Fibroblast of upper back skin (primary cell): ENCODE measurements around the gene TRIM42.
A peak's percentile ranks its signal among the peaks of the same experiment; 100 is the strongest.

Experiments
- DNase-seq: peaks from one replicate; pipeline ENCODE4 v3.0.0-alpha.2; 2013

The TRIM42 gene

DNA sequence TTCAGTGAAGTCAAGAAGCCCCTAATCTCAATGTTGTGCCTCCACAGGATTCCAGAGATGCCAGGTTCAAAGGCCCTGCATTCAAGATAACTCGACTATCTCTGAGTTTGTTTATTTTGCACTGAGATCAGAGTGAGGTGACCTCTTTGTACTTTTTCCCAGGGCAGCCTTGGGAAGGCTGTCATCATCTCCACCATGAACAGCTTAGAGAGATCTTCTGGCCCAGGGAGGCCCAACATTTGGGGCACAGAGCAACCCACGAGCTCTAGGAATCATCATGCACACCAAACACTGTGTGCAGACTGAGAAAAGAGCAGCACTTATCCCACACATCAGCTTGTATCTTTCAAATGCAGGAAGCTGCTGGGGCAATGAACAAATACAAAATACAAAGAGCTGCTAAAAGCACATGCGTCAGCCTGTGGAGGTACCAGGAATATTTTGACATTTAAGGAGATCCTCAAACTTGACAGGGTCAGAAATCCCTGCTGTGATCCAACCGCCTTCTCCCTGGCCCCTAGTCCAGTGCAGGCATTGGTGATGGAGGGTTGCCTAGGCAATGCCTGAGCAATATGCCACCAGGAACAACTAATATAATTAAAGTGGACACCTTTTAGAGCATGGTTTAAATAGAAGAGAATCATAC lies 33.6 kb downstream of the TRIM42 start:
- DNase-seq: no peak

DNA sequence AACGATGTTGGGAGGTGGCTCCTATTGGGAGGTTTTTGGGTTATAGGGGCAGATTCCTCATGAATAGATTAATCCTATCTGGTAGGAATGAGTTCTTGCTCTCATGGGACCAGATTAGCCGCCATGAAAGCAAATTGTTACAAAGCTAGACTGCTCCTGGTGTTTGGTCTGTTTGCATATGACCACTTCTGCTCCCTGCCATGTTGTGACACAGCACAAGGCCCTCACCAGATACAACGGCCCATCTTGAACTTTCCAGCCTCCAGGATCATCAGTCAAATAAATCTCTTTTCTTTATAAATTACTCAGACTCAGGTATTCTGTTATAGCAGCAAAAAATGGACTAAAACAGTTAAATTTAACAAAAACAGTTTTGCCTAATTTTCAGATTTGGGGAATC lies 34.4 kb downstream of the TRIM42 start:
- DNase-seq: no peak

DNA sequence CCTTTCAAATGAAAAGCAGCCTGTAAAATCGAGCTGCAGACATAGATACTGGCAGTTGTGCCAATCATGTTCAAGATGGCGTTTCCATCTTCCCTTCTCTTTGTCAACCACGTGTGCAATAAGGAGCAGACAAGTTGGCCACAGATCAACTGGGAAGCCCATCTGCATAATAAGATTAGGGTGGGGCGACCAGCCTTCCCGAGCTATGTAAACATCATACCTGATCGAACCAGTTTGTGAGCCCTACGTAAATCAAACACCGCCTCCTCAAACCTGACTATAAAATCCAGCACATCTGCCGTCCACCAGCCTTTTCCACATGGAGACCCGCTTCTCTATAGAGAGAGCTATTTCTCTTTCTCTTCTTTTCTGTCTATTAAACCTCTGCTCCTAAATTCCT lies 37.2 kb downstream of the TRIM42 start:
- no peak for DNase-seq

DNA sequence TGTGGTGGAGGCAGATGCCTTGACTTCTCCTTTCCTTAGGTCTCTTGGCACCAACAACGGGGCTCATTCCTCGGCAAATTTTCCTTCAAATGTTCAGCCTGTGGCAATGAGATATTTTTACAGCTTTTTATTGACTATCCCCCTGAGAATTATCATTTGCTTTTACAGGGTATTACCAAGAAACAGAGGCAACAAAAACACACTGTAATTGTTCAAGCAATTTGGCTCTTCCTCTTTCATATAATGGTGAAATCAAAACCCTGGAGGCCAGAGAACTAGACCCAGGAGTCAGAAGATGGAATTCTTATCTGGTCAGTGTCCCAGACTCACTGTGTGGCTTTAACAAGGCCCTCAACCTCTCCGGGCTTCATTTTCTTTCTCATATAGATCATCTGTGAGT lies 40.1 kb downstream of the TRIM42 start:
- DNase-seq: no peak

DNA sequence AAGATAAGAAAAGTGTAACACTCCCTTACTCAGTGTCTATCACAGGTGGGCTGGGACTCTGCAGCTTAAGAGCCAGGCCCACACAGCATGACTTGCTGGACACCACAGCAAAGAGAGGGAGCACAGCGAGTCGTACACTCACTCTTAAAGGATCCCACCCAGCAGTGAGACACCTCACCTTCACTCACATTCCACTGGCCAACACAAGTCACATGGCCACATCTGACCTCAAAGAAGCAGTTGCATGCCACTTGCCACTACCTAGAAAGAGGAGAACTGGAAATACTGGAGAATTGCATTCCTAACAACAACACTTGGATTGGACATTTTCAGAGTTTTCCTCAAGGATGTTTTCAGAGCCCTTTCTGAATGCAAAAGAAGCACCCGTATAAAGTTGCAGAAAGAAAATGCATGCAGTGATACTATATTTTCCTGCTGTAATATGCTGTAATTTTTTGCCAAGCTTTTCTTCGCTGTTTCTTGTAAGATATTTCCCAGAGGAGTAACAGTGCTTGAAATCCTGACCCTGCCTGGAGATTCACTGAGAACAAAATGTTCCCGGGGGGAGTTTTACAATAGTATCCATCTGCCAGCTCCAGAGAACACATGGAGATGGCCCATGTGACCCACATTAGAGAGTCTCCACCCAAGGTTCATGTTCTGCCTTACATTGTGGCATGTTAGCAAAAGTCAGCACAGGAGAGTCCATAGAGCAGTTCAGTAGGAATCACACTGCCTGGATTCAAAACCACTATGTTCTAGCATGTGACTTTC lies 42.2 kb downstream of the TRIM42 start:
- no peak for DNase-seq

DNA sequence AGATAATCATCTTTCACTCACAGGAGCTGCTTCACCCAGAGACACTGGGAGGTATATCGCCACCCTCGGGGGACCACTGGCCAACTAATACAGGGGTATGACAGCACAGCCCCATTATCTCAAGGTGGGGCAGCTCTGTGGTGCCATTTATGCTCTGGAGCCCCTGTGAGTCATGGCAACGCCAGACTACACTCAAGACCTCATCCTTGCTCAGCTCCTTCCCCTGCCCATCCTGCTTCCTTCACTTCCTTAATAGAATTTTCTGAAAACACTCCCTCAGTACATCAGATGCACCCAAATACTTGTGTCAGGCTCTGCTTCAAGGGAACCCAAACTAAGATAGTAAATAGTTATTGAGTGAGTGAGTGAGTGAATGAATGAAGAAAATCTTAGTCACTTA lies 45.7 kb downstream of the TRIM42 start:
- DNase-seq: no peak

DNA sequence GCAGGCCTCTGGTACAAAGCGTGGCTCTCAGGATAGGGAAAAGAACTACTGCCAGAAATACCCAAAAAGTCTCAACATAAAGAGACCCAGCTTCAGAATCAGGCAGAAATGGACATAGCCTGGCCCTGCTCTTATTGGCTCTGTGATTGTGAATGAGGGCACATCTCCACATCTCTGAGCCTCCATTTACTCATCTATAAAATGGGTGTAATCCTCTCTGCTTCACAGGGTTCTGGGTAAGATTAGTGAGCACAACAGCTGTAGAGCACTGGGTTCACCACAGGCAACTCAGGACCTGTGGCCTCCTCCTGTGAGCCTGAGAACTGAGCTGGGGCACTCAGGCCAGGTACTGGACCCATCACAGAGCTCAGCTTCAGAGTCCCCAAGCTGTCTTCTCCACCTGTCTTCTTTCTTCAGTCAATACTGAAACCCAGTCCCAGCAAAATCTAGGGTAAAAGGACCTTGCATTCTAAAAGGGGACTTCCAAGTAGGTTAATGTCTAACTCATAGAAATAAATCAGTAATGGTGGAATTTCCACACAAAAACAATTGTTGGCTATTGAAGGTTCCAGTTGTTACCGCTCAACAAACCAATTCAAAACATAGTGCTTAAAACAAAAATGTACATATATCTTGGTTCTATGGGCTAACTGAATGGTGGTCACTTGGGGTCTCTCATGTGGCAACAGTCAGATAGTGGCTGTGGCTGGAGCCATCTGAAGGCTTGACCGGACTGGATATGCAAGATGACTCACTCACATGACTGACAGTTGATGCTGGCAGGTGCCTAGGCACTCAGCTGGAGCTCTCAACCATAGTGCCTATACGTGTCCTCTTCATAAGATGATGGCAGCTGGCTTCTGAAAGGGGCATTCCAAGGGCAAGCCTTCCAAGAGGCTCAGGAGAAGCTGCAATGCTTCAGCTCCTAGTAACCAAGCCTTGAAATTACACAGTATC lies 47.3 kb downstream of the TRIM42 start:
- no peak for DNase-seq

DNA sequence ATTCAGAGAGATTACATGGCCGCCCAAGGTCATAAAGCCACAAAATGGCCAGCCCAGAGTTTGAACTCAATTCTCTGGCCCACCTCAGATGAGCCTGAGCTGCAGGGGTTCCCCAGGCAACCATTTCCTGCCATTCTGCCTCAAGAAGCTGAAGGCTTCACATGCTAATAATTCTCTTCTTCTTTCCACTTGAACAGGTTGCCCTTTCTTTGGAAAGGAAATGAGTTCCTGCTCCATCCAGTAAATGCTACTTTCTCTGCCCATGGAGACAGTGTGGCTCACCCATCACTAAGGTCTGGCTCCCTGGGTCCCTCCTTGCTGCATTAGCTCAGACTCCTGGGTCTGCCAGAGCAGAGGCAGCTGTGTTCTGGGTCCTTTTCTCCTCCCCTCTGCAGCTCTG lies 48.2 kb downstream of the TRIM42 start:
- DNase-seq: no peak

DNA sequence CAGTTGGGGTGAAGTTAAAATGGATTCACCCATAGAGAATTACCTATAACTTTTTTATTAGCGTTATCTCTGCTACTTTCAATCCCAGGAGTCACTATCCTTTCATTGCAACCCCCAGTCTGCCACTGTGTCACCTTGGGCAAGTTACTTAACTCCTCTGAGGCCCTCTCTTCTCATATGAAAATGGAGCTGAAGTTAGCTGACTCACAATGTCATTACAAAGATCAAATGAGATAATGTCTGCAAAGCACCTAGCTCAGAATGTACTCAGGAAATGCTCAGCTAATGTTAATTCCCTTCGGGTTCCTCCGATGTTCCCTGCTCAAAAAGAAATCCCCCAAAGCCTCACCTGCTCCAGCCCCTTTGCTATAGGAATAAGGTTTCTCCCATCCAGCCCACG lies 50.0 kb downstream of the TRIM42 start:
- DNase-seq: no peak

DNA sequence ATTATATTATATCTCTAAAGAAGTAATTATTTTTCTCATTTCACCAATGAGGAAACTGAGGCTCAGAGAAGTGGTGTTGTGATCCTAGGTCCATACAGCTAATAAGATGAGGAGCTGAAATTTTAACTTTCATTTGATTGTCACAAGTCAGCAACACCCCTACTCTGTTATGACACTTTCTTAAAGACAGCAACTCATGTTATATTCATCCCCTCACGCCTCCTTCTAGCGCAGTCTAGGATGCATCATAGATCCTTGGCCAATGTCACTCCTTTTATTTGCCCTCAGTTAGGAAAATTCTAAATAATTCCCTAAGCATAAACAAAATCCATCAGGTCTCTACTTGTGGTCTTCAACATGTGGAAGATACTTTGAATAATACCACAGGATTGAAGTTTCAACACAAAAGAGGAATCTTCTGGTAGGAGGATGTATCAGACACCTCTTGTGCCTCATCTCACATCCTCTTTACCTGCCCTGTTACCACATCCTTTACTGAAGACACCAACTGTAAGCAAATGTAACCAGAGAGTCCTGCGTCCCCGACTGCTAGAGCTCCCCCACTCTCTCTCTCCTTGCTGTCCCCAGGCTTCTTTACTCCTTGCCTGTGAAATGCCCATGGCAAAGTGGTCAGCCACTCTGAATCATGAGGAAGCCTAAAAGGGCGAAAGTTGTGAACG lies 53.7 kb downstream of the TRIM42 start:
- DNase-seq: no peak

DNA sequence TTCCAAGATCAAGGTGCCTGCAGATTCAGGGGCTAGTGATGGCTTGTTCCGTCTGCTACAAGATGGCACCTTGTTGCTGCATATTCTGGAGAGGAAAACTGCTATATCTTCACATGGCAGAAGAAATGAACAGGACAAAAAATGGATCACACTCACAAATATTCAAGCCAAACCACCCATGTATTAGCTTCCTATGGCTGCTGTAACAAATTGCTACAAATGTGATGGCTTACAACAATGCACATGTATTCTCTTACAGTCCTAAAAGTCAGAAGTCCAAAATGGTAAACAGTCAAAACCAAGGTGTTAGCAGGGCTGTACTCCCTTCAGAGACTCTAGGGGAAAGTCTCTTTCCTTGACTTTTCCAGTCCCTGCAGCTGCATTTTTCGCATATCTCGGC lies 55.8 kb downstream of the TRIM42 start:
- no peak for DNase-seq

DNA sequence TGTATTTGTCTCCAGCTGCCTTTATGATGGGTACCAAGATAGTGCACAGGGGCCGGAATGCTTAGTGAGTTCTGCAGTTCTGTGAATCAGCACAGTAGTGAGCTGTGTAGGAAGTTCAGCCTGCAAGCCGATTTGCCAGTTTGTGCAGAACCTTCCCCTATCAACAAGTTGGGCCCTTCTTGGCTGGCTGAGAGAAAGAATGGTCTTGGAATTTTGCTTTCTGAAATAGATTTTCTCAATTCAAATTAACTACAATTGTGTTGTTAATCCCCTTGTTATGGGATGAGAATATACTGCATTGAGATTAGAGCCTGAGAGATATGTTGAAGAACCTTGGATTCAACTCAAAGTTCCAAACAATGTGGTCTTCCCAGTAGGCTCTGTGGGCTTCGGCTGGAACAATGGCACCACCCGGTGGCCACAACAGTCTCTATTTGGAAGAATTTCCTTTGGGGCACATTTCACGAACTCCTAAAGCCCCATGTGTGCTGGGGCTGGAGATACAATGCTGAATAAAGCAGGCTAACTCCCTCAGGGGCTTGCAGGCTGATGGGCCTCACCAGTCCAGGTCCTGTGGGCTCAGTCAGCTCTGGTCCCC lies 59.1 kb downstream of the TRIM42 start:
- peak; percentile 35 for DNase-seq

DNA sequence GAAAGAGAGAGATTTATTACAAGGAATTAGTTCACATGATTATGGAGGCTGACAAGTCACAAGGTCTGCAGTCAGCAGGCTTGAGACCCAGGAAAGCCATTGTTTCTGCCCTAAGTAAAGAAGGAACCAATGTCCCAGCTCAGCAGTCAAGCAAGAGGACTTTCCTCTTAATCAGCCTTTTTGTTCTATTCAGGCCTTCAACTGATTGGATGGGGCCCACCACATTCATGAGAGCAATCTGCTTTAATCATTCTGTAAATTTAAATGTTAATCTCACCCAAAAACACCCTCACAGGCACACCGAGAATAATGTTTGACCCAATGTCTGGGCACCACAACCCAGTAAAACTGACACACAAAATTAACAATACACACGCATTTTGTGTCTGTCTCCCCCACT lies 64.3 kb downstream of the TRIM42 start:
- no peak for DNase-seq

DNA sequence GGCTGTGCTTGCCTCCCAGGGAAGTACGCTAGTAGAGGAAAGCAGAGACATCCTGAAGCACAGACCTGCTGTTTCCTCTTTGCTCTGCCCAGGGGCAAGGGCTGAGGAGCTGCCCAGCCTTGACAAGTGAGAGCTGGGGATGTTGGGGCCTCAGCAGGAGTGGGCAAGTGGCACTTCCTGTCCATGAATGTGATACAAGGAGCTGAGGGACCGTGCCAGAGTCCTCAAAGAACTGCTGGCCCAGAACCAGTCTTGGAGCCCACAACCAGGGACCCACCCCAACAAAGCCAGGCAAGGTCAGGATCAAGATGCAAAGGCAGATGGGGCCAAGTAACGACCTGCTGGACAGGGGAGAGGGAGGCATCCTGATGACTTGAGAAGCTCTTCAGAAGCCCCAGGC lies 70.3 kb downstream of the TRIM42 start:
- DNase-seq: no peak

DNA sequence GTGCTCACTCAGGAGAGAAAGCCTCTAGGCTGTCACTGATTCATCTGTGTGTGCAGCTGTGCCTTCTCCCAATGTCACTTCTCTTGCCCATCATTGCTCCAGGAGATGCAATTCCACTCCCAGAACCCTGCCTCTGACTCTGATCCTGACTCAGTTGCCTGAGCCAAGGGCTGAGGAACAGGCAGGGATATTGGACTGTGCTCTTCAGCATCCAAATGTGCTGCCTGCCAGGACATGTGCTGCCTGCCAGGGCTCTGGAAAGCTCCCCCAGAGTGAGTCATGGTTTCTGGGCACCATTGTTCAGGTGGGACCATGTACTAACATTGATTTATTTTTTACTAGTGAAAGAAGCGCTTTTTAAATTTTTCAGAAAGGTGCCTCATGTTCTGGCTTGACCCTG lies 71.0 kb downstream of the TRIM42 start:
- DNase-seq: no peak
